ENCODE measurements around the gene MAD2L1.

GRCh38 chr4:120105472-120105871, 38.8 kb upstream of the MAD2L1 start:
- TF ChIP-seq CTCF (IDR thresholded peaks at IDR 0.05) (no peak), ZFX (IDR thresholded peaks at IDR 0.05; ENCODE audit: borderline replicate concordance) (no peak)

Measured in 22Rv1 (cell line).